Left forelimb (tissue), 1 donor: ENCODE data around the gene ELOVL3.
"Not testable (repeated sequence)": the region's sequence is repeated elsewhere in the genome, so short reads cannot be mapped to it uniquely, and the experiment has no call there.

Source experiments
- DNase-seq: peaks from one replicate; pipeline ENCODE4 v3.0.0-alpha.2; 2018; ENCODE audit warnings: low spot score

ELOVL3 gene

GRCh38 chr10:102227050-102227449 lies 951 bp downstream of the ELOVL3 start:
- no peak for DNase-seq

GRCh38 chr10:102229810-102230263 lies 3.7 kb downstream of the ELOVL3 start:
- peak; percentile 86 for DNase-seq

GRCh38 chr10:102230264-102230860 lies 4.3 kb downstream of the ELOVL3 start:
- peak; percentile 78 for DNase-seq

GRCh38 chr10:102230861-102231356 lies 4.8 kb downstream of the ELOVL3 start:
- DNase-seq, result no peak

- DNase-seq, result no peak
Measured at GRCh38 chr10:102231357-102232318, 5.5 kb downstream of the ELOVL3 start.

- no peak for DNase-seq
Measured at GRCh38 chr10:102233997-102234396, 7.9 kb downstream of the ELOVL3 start.

- DNase-seq, result no peak
Measured at GRCh38 chr10:102234888-102235597, 8.9 kb downstream of the ELOVL3 start.

GRCh38 chr10:102235598-102235920 lies 9.5 kb downstream of the ELOVL3 start:
- no peak for DNase-seq

GRCh38 chr10:102236006-102236405 lies 9.9 kb downstream of the ELOVL3 start:
- no peak for DNase-seq

GRCh38 chr10:102237711-102238252 lies 11.7 kb downstream of the ELOVL3 start:
- DNase-seq, result no peak

GRCh38 chr10:102240467-102241031 lies 14.4 kb downstream of the ELOVL3 start:
- DNase-seq, result no peak

GRCh38 chr10:102241032-102241443 lies 14.9 kb downstream of the ELOVL3 start:
- DNase-seq, result no peak

GRCh38 chr10:102241444-102242117 lies 15.5 kb downstream of the ELOVL3 start, which contains the start of gene PITX3:
PITX3 (minus strand) TSS chr10:102241512; CDS start chr10:102232080, 9,432 bp downstream.
- peak; percentile 99 for DNase-seq

GRCh38 chr10:102242118-102242485 lies 16.0 kb downstream of the ELOVL3 start:
- no peak for DNase-seq

- DNase-seq, result no peak
Measured at GRCh38 chr10:102243309-102243708, 17.2 kb downstream of the ELOVL3 start.

- DNase-seq, result peak; percentile 92
Measured at GRCh38 chr10:102245082-102245931, 19.2 kb downstream of the ELOVL3 start, which contains the start of gene GBF1. GBF1 (plus strand) TSS chr10:102245532; CDS start chr10:102258939, 13,407 bp downstream.

GRCh38 chr10:102245932-102246251 lies 19.8 kb downstream of the ELOVL3 start:
- no peak for DNase-seq

GRCh38 chr10:102246261-102246660 lies 20.2 kb downstream of the ELOVL3 start:
- no peak for DNase-seq

GRCh38 chr10:102247734-102248133 lies 21.6 kb downstream of the ELOVL3 start:
- DNase-seq, result no peak

GRCh38 chr10:102252508-102252907 lies 26.4 kb downstream of the ELOVL3 start:
- DNase-seq, result not testable (repeated sequence)
